ENCODE measurements around the gene PRR13.
"Not testable (repeated sequence)": the region's sequence is repeated elsewhere in the genome, so short reads cannot be mapped to it uniquely, and the experiment has no call there.

Gene PRR13

GRCh38 chr12:53474819-53475218 lies 33.3 kb downstream of the PRR13 start:
- DNase-seq = no peak

- no peak for DNase-seq
Observed at GRCh38 chr12:53476769-53477209, 35.3 kb downstream of the PRR13 start.

- DNase-seq = no peak
Observed at GRCh38 chr12:53478865-53479264, 37.3 kb downstream of the PRR13 start.

- DNase-seq = no peak
Observed at GRCh38 chr12:53479331-53479730, 37.8 kb downstream of the PRR13 start.

- DNase-seq = no peak
Observed at GRCh38 chr12:53480491-53481442, 39.2 kb downstream of the PRR13 start.

- not testable (repeated sequence) for DNase-seq
Observed at GRCh38 chr12:53481458-53481857, 39.9 kb downstream of the PRR13 start.

- no peak for DNase-seq
Observed at GRCh38 chr12:53481939-53482586, 40.5 kb downstream of the PRR13 start.

- DNase-seq = no peak
Observed at GRCh38 chr12:53482626-53483168, 41.2 kb downstream of the PRR13 start.

- no peak for DNase-seq
Observed at GRCh38 chr12:53483225-53483978, 41.9 kb downstream of the PRR13 start.

GRCh38 chr12:53483979-53484377 lies 42.4 kb downstream of the PRR13 start:
- DNase-seq = no peak

GRCh38 chr12:53484686-53485575 lies 43.4 kb downstream of the PRR13 start:
- no peak for DNase-seq

- DNase-seq = no peak
Observed at GRCh38 chr12:53485955-53486735, 44.6 kb downstream of the PRR13 start.

- DNase-seq = no peak
Observed at GRCh38 chr12:53486736-53487487, 45.4 kb downstream of the PRR13 start.

GRCh38 chr12:53489242-53489864 lies 47.8 kb downstream of the PRR13 start:
- DNase-seq = no peak

- no peak for DNase-seq
Observed at GRCh38 chr12:53492188-53492587, 50.7 kb downstream of the PRR13 start.

GRCh38 chr12:53492830-53493609 lies 51.5 kb downstream of the PRR13 start:
- peak; percentile 69 for DNase-seq

- DNase-seq = no peak
Observed at GRCh38 chr12:53493610-53494391, 52.3 kb downstream of the PRR13 start.
